Thoracic aorta (tissue), 2 donors: ENCODE results near the gene TMEM247. TPM values are rescaled to one million over a fixed set of nuclear protein-coding genes. Genes with fewer than 3 reads are reported as not detected.

Experiments
- ATAC-seq: fragments of 150-250 bp; one replicate; pipeline ENCODE4 v1.8.0; 2017; ENCODE audit warnings: low read depth; ENCODE audit not compliant: insufficient number of reproducible peaks, low FRiP score
- DNase-seq: peaks from one replicate; pipeline ENCODE4 v3.0.0-alpha.2; 2020; ENCODE audit warnings: low spot score
- H3K27ac ChIP-seq, 2 donors: fragments of 200-600 bp; sonication (generic); 1 replicate in 1 of 2; 2 replicates in 1 of 2; pipeline ENCODE4 v1.5.1; 2016; ENCODE audit warnings: mild to moderate bottlenecking in 2 of 2, moderate library complexity in 2 of 2
- H3K27me3 ChIP-seq: fragments of 200-600 bp; sonication (generic); replicated peaks from 2 replicates; pipeline ENCODE4 v1.6.0; 2016; ENCODE audit warnings: mild to moderate bottlenecking; ENCODE audit not compliant: insufficient read depth
- H3K36me3 ChIP-seq: fragments of 200-600 bp; sonication (generic); one replicate; pipeline ENCODE4 v1.5.1; 2016
- H3K4me1 ChIP-seq, 2 donors: fragments of 200-600 bp; sonication (generic); 1 replicate in 1 of 2; 2 replicates in 1 of 2; pipeline versions ENCODE4 v1.5.1 to v1.6.0; 2016; ENCODE audit warnings: low read depth in 2 of 2, mild to moderate bottlenecking in 1 of 2; ENCODE audit not compliant: control insufficient read depth in 1 of 2
- H3K4me3 ChIP-seq: fragments of 200-600 bp; sonication (generic); 2 replicates; pipeline ENCODE4 v1.5.1; 2016; ENCODE audit warnings: mild to moderate bottlenecking
- H3K9me3 ChIP-seq: fragments of 200-600 bp; sonication (generic); 2 replicates; pipeline ENCODE4 v1.5.1; 2016
- total RNA-seq, 2 donors: library from RNA; depleted of rRNA; stranded (reverse); fragments of >200 nt; gene quantifications; one replicate each; pipeline versions ENCODE4 v1.1.0 to v1.2.3, GENCODE V29; 2016
- TF ChIP-seq, protein P1 (sequence below): fragments of 200-600 bp; sonication (generic); IDR thresholded peaks from one replicate; pipeline ENCODE4 v1.5.1; 2019; ENCODE audit warnings: antibody characterized with exemption

The TMEM247 gene
- total RNA-seq, 2 donors from 2014 or later: not detected

DNA sequence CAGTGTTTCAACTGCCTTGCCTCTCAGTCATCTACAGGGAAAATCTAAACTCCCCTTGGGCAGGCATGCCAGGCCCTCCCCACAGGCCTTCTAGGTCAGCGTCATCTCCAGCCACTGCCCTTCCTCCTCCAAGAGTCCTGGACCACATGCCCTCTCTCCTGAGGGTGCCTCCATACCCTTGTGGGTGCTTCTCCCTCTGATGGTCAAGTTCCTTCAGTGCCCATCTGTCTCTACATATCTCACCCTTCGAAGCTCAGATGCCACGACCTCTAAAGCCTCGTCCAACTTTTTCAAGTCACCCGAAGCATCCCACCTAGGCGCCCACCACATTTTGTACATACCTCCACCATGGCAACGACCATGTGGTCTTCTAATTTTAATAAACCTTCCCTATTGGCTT lies 22.6 kb upstream of the TMEM247 start:
- TF ChIP-seq, protein P1, sequence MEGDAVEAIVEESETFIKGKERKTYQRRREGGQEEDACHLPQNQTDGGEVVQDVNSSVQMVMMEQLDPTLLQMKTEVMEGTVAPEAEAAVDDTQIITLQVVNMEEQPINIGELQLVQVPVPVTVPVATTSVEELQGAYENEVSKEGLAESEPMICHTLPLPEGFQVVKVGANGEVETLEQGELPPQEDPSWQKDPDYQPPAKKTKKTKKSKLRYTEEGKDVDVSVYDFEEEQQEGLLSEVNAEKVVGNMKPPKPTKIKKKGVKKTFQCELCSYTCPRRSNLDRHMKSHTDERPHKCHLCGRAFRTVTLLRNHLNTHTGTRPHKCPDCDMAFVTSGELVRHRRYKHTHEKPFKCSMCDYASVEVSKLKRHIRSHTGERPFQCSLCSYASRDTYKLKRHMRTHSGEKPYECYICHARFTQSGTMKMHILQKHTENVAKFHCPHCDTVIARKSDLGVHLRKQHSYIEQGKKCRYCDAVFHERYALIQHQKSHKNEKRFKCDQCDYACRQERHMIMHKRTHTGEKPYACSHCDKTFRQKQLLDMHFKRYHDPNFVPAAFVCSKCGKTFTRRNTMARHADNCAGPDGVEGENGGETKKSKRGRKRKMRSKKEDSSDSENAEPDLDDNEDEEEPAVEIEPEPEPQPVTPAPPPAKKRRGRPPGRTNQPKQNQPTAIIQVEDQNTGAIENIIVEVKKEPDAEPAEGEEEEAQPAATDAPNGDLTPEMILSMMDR: no peak
- Histone ChIP-seq H3K4me1 (peaks cover 0 to 13% of the 10 kb centered on the region in 2 donors), H3K36me3 (no peaks in the 10 kb centered on the region), H3K27me3 (no peaks in the 10 kb centered on the region), H3K27ac (no peak overlapping the region), H3K4me3 (no peak overlapping the region), H3K9me3 (no peaks in the 10 kb centered on the region)
- no peak for DNase-seq
- ATAC-seq: no peak

- ATAC-seq (no peak), DNase-seq (no peak)
- Histone ChIP-seq H3K4me3 (no peak overlapping the region), H3K9me3 (no peaks in the 10 kb centered on the region), H3K27ac (no peak overlapping the region), H3K4me1 (peaks cover 0 to 11% of the 10 kb centered on the region in 2 donors), H3K36me3 (no peaks in the 10 kb centered on the region), H3K27me3 (no peaks in the 10 kb centered on the region)
- TF ChIP-seq, protein P1: no peak
Measured at GRCh38 chr2:46458763-46459500, 20.4 kb upstream of the TMEM247 start.

DNA sequence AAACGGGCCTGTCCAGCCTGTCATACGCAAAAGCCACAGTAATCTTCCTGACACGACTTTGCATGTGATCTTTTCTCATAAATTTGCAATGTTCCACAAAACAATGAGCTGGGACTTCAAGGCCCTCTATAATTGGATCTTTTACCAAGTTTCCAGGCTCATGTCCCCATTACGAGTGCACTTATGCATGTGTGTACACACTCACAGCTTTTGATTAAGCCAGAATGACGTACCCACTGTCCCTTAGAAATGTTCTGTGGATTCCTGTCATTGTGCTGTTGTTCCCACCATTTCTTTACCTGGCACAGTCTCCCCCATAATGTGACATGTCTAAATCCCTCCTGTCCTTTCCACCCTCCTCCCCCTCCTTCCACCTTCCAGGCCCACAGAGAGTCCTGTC lies 19.7 kb upstream of the TMEM247 start:
- Histone ChIP-seq H3K4me1 (peaks cover 0 to 11% of the 10 kb centered on the region in 2 donors), H3K27me3 (no peaks in the 10 kb centered on the region), H3K9me3 (no peaks in the 10 kb centered on the region), H3K4me3 (no peak overlapping the region), H3K36me3 (no peaks in the 10 kb centered on the region), H3K27ac (no peak overlapping the region)
- TF ChIP-seq, protein P1: no peak
- ATAC-seq: no peak
- DNase-seq: no peak

- Histone ChIP-seq H3K4me1 (peaks cover 0 to 11% of the 10 kb centered on the region in 2 donors), H3K9me3 (no peaks in the 10 kb centered on the region), H3K36me3 (no peaks in the 10 kb centered on the region), H3K27ac (no peak overlapping the region), H3K27me3 (no peaks in the 10 kb centered on the region), H3K4me3 (no peak overlapping the region)
- TF ChIP-seq, protein P1: no peak
- ATAC-seq (no peak), DNase-seq (no peak)
Measured at GRCh38 chr2:46460241-46460921, 19.0 kb upstream of the TMEM247 start.

DNA sequence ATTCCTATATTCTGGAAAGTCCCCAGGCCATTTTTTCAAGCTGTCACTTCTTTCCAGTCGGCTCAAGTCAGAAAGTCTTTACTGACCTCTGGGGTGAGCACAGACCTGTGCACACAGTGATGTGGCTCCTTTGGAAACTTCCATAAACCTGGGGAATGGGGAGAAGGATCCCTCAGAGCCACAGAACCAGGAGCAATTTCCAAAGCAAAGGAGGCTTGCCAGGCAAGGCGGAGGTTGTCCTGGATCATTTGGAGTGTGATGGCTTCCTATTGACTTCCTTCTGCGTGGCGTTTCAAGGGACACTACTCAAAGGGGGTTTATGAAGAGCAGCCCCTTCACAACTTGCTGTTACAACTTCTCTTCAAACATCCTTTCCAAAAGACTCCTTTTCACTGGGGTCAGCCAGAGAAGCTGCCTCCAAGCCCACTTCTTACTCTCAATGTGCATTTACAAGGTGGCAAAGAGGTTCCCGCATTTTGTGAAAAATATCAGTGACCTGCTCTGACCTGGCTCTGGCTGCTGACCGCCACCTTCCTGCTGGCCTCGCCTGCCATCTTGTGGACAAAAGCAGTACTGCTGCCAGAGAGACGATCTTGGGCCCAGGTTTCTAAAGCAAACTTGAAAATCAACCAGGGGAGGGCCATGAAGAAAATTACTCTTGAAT lies 18.2 kb upstream of the TMEM247 start:
- DNase-seq (peak; percentile 38), ATAC-seq (no peak)
- H3K4me1 ChIP-seq: peaks cover 0 to 11% of the 10 kb centered on the region in 2 donors
- no peak overlapping the region for H3K4me3 ChIP-seq
- no peaks in the 10 kb centered on the region for H3K27me3 ChIP-seq
- H3K9me3 ChIP-seq: no peaks in the 10 kb centered on the region
- TF ChIP-seq, protein P1: peak; percentile 99
- no peak overlapping the region for H3K27ac ChIP-seq
- no peaks in the 10 kb centered on the region for H3K36me3 ChIP-seq
